GM21723 (cell line): ENCODE data around the gene ADAMTSL4.
A peak's percentile ranks its signal among the peaks of the same experiment; 100 is the strongest.
"Not testable (repeated sequence)": the region's sequence is repeated elsewhere in the genome, so short reads cannot be mapped to it uniquely, and the experiment has no call there.

ENCODE experiments used
- ATAC-seq: cut with Tn5 transposase; IDR thresholded peaks from one replicate; pipeline ENCODE4 v1.9.1; 2021; ENCODE audit warnings: mild to moderate bottlenecking, moderate library complexity; ENCODE audit not compliant: unreplicated experiment

Gene ADAMTSL4

DNA sequence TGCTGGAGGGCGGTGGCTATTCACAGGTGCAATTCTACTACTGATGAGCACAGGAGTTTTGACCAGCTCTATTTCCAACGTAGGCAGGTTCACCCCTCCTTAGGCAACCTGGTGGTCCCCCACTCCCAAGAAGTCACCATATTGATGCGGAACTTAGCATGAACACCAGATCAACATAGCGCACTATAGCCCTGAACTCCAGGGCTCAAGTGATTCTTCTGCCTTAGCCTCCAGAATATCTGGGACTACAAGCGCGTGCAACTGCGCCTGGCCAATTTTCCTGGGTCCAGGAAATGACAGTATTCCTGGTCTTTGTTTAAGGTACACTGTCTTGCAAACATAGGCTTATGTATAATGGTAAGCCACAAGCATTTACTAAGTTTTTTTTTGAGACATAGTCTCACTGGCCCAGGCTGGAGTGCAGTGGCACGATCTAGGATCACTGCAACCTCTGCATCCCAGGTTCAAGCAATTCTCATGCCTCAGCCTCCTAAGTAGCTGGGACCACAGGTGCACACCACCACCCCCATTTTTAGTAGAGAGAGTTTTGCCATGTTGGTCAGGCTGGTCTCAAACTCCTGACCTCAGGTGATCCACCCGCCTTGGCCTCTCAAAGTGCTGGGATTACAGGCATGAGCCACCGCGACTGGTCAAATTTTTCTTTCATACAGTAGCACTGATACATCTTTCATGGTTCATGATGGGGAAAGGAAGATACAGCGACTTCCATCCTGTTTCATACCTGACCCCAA is 17.6 kb downstream of the ADAMTSL4 start:
- no peak for ATAC-seq

- peak; percentile 35 for ATAC-seq
Measured at GRCh38 chr1:150567341-150567716, 18.1 kb downstream of the ADAMTSL4 start.

DNA sequence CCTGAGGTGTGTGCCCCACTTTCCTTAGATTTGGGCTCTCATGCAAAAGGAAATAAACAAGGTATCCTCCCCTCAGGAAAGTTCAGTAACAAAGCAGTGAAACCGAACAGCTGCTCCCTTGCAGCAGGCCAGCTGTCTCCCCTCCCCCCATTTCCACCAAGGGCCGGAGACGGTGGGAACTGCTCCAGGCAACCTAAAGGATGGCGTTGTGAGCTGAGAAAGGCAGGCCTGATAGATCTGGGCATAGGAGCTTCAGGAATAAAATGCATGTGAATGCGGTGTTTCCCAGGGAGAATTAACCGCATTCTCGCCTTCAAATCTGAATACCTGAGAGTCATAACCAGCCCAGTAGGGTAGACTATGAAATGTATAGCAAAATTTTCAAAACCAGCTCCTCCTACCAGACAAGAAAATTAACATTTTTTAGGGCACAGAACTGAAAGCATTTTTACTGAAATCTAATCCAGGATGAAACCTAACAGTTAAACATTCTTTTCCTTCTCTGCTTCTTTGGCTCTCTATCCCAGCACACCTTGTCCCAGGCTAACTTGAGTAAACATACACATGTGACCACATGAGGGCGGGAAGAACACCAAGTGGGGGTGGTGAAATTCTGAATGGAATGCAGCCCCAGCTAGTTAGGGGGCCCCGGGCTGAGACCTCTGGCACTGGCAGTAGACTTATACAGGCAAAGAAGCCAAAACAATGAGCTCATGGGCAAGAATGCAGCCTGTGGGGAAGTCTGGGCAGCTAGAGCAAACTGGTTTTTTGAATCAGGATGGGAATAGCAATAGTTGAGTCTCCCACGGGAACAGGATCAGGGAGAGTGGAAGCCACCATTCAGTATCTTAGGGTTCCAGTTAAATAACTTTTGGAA is 18.7 kb downstream of the ADAMTSL4 start:
- peak; percentile 20 for ATAC-seq

GRCh38 chr1:150568594-150568966 is 19.4 kb downstream of the ADAMTSL4 start:
- no peak for ATAC-seq

DNA sequence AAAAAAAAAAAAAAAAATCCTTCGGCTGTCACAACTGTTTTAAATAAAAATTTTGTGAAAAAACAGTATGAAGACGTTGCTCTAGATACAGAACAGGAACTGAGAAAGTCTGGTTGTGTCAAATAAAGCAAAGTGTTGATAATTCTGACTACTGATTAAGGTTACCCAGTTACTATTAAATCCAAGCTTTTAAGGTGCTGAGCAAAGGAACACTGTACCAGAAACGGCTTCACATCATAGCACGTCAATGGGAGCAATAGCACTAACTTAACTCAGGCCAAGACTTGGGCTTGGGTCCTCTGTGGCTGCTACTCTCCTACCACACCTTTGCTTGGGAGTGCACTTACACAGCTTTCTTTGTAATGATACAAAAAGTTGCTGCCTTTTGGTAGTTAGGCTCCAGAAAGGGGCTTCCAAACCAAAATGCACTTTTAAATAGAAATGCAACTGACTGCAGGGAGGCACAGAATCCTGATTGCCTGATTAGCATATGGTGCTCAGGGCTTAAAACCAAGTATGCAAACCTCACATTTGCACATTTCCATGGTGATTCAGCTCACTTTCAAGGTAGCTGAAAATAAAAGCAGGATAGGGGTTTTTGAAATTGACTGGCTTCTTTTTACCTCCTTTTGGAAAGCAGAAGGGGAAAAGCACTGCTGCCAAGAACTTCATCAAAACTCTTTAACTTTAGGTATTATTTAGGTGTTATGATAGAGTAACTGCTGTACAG is 23.9 kb downstream of the ADAMTSL4 start:
- ATAC-seq, result no peak

DNA sequence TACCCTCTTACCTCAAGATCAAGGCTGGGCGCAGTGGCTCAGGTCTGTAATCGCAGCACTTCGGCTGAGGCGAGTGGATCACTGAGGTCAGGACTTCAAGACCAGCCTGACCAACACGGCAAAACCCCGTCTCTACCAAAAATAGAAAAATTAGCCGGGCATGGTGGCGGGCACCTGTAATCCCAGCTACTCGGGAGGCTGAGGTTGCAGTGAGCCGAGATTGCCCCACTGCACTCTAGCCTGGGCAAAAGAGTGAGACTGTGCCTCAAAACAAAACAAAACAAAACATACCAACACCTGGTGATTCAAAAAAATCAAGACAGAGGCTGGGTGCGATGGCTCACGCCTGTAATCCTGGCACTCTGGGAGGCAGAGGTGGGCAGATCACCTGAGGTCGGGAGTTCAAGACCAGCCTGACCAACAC is 24.5 kb downstream of the ADAMTSL4 start:
- ATAC-seq, result not testable (repeated sequence)

- ATAC-seq, result no peak
Measured at GRCh38 chr1:150574260-150575071, 25.3 kb downstream of the ADAMTSL4 start.

GRCh38 chr1:150575072-150575489 is 25.9 kb downstream of the ADAMTSL4 start:
- no peak for ATAC-seq

DNA sequence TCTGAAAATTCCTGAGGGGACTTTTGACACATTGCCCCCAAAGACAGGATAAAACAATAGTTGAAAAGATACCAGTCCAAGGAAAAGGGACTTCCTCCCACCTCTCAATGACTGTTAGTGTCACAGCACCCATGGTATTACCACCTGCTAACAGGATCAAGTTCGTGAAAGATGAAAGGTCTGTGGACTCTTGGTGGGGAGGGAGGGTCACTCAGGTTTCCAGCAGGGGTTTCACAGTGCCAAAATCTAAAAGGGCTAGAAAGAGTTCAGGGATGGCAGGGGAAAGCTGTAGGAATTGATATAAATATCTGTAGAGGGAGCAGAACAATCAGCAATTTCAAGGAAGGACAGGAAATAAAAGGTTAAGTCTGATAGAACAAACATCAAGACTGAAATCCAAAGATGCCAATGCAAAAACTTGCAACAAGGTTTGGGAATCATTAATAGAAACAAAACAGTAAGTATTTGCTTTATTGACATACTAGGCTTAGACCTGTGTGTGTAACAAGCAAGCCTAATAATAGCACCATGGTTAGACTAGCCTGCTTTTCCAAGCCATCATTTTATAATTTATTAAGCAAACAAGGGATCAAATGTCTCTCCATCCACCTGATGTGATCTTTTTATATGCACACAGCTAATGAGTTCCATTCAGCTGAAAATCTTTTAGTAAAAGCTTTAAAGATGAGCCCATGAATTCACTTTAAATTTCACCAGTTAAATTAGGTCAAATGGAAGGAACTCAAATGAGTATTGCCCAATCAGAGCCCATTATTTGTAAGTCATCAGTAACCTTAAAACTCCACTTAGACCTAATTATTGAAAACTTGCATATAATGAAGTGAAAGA is 26.5 kb downstream of the ADAMTSL4 start:
- ATAC-seq, result no peak

DNA sequence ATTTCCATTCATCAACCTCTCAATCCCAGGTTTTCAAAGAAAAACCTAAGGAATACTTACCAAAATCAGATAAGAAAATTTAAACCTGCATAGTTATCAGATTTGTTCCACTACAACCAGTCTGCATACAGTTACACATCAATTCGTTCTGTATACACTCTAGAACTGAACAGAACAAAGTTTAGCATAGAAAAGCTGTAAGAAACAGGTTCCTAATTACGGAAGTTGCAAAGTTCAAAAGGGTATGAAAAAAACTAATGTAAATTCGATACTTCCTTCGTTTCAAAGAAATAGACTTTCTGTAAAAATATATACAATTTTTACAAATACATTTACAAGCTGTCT is 27.1 kb downstream of the ADAMTSL4 start:
- no peak for ATAC-seq

DNA sequence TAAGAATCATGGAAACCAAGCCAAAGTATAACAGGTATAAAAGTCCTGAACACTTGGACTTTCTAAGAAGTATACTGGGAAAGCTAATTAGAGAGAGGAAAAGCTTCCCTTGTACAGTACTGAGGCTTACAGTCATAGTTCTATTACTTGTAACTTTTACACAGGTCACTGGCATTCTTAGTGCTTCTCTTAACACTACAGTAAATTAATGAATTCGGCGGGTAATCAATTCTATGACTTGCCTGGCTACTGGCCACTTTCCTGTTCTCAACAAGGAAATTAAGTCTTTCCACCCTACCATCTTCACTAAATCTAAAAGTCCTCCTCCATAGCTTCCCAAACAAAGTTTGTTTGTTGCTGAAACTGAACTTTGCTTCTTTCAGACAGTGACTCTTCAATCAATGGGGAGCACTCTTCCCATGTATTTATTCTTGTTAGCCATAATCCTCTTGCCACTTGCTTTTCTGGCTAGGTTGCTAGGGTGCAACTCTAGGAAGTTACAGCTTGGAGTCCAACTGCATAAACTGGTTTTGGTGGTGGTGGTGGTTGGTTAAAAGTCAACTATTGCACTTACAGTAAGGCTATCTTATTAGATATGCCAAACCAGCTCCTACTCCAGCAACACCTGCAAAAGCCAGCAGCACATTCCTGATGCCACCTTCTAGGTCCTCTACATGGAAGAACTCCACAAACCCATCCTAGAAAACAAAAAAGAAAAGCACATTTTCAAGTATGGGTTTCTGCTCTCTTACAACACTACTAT is 27.8 kb downstream of the ADAMTSL4 start:
- no peak for ATAC-seq

- no peak for ATAC-seq
Measured at GRCh38 chr1:150577557-150578271, 28.5 kb downstream of the ADAMTSL4 start.

GRCh38 chr1:150578272-150579109 is 29.3 kb downstream of the ADAMTSL4 start:
- peak; percentile 8 for ATAC-seq

DNA sequence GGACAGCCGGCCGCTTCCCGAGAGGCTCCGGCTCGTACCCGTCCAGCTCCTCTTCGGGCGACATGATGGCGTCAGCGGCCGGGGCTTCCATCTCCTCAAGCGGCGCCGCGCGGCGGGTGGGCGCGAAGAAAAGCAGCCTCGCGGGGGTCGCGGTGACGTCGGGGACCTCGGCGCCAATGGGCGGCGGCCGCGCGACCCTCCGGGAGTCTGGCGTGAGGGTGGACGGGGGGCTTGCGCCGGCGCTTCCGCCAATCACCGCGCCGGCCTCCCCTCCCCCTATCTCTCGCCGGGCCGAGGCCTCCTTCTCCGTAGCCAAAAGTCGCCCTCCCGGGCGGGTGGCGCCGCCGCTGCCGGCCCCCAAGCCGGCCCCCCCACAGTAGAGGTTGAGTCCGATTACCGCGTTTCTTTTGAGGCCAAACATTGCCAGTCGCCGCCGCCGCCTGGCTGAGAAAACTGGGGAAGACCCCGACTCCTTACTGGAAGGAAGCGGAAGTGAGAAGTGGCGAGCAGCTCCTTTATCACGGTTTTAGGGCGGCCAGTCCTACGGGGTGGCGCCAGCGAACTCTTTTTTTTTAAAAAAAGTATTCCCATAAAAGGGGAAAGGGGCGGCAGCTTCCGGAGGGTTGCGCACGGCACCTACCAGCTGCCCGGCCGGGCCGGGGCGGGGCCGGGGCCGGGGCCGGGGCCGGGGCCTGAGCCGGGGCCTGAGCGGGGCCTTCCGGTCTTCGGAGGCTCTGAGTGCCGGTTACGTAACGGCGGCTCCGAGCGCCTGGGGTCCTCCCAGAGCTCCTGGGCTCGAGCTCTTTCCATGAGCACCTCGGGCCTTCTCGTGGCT is 30.1 kb downstream of the ADAMTSL4 start, which contains the start of gene MCL1:
Gene MCL1, minus strand, starts transcription at position 501 of the 835 bp plus-strand sequence. Its CDS starts 80 bp downstream, at position 421.
- peak; percentile 85 for ATAC-seq

DNA sequence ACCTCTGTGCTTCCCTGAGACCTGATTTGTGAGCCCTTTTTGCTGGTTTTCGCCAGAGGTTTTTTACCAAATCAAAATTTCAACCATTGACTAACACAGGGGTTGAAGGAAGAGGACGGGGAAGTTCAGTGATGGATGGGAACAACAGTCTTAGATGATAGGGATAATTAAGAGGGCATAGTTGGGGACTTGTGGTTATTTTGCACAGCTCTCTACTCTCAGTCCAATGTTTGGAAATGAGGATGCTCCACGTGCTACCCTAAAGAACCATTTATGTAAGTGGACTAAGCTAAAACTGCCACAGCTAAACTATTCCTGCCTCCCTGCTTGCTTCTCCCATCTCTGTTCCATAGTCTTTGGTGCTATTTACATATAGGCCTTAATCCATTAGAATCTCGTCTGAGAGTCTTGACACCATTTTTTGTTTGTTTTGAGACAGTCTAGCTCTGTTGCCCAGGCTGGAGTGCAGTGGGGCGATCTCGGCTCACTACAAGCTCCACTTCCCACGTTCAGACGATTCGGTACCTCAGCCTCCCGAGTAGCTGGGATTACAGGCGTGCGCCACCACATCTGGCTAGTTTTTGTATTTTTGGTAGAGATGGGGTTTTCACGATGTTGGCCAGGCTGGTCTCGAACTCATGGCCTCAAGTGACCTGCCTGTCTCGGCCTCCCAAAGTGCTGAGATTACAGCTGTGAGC is 30.9 kb downstream of the ADAMTSL4 start:
- no peak for ATAC-seq

DNA sequence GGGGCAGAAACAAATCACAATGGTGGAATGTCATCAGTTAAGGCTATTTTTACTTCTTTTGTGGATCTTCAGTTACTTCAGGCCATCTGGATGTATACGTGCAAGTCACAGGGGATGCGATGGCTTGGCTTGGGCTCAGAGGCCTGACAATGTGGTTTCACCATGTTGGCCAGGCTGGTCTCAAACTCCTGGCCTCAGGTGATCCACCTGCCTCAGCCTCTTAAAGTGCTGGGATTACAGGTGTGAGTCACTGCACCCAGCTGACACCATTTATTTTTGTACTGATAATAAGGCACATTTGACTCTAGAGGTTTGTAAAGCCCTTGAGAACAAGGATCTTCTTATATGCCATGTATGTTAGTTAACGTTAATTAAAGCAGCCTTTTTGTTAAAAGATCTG is 31.8 kb downstream of the ADAMTSL4 start:
- not testable (repeated sequence) for ATAC-seq
